Stimulated activated CD4-positive, alpha-beta T cell treated with anti-CD3 and anti-CD28 coated beads, Interleukin-1b, Interleukin-23, amount 100 ng/mL, for 24 hours (primary cell): ENCODE data around the gene PAK6.
A peak's percentile ranks its signal among the peaks of the same experiment; 100 is the strongest.

ENCODE experiments used
- DNase-seq, 4 experiments: peaks; one replicate each; pipeline ENCODE4 v3.0.0-alpha.2; 2020; ENCODE audit warnings: low read depth in 4 of 4, low spot score in 1 of 4

PAK6 gene

GRCh38 chr15:40309344-40309862, 70.5 kb downstream of the PAK6 start:
- DNase-seq, result no peak

GRCh38 chr15:40310001-40310959, 71.4 kb downstream of the PAK6 start:
- peak in 1 of 4 experiments; percentile 45 for DNase-seq

DNA sequence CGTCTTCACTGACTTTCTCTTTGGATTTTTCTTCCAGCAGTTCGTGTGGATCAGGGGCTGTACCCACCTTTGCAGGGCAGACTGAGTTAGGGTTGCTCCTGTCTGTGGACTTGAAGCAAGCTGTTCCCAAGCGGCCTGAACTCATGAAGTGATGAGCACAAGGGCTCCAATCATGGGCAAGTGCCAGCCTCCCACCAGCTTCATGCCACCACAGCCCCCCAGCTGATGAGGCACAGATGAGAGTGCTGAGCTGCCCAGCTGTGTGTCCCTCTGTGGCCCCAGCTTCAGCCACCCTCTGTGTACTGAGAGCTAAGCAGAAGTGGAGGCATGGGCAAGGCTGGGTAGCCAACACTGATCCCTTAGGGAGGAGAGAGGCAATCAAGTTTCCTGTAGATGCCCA, 72.1 kb downstream of the PAK6 start:
- no peak for DNase-seq

DNA sequence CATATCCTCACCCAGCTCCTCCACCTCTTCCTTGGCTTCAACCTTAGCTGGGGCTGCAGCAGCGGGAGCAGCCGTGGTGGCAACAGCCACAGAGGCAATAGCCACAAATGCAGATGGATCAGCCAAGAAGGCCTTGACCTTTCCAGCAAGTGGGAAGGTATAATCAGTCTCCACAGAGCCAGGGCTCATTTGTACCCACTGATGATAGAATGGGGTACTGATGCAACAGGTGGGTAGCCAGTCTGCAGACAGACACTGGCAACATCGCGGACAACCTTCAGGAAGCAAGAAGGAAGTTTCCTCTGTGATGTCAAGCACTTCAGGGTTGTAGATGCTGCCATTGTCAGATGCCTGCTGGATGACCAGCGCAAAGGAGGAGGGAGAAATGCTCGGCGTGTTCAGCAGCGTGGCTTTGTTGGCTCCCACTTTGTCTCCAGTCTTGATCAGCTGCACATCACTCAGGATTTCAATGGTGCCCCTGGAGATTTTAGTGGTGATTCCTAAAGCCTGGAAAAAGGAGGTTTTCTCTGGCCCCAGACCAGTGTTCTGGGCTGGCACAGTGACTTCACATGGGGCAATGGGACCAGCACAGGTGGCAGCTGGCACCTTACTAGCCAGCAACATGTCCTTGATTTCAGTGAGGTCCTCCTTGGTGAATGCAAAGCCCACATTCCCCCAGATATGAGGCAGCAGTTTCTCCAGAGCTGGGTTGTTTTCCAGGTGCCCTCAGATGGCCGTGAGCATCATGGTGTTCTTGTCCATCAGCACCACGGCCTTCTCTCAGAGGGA, 73.7 kb downstream of the PAK6 start:
- no peak for DNase-seq

GRCh38 chr15:40313531-40314398, 74.9 kb downstream of the PAK6 start:
- DNase-seq, result no peak

DNA sequence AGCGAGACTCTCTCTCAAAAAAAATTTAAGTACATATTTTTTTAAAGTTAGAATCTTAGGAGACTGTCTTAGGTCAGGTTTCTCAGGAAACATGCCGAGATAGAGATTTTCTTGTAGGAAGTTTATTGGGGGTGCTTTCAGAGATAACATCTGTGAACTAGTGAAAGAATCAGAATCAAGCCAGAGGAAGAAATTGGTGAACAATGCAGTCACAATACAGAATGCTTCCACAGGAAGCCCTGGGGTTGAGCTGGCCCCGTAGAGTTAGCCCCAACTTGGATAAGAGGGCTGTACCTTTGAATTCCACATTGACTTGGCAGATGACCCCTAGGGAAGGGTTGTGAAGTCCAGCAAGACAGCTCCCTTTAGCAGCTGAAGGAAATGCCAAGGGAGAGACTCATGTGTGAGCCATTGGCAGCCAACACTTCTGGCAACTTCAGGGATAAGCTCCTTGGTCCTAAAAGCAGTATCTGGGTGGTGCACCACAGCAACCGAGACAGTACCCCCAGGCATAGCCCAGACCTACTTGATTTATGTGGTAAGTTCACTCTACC, 75.9 kb downstream of the PAK6 start:
- DNase-seq, result no peak

DNA sequence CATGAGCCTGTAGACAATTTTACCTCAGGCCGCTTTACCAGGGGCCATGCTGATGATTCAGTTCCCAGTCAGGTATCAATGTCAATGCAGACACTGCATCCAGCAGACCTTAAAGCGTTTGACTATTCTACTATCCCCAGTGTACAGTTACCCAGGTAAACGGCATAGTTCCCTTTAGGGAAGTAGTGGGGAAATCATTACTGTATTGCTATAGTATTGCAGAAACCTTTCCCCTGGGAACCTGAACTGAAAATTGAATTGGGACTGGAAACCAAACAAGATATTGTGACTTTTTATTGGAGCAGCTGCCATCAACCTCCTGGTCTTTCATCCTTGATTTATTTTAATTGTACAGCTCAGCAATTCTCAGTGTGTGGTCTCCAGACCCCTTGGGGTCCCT, 78.1 kb downstream of the PAK6 start:
- DNase-seq, result no peak

GRCh38 chr15:40317580-40317979, 78.7 kb downstream of the PAK6 start:
- no peak for DNase-seq

- no peak for DNase-seq
These were observed 81.5 kb downstream of the PAK6 start for GRCh38 chr15:40320409-40320808.

DNA sequence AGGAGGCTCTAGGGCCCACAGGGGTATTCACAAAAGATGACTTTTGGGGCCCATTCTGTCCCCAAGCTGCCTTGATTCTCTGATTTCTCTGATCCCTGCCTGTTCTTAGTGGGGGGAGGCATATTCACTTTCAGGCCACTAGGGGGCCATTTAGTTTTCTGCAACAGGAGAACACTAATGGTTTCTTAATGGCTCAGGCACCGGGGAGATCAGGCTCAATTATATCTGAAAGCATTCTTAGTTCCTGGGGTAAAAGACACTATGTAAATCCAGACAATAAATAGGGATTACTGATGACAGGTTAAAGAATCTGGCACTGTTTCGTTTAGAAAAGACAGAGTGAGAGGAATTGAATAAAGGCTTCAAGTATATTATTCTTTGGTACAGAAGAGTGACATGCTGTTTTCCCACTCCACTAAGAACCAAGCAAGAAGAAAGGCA, 82.1 kb downstream of the PAK6 start:
- peak in 1 of 4 experiments; percentile 28 for DNase-seq

DNA sequence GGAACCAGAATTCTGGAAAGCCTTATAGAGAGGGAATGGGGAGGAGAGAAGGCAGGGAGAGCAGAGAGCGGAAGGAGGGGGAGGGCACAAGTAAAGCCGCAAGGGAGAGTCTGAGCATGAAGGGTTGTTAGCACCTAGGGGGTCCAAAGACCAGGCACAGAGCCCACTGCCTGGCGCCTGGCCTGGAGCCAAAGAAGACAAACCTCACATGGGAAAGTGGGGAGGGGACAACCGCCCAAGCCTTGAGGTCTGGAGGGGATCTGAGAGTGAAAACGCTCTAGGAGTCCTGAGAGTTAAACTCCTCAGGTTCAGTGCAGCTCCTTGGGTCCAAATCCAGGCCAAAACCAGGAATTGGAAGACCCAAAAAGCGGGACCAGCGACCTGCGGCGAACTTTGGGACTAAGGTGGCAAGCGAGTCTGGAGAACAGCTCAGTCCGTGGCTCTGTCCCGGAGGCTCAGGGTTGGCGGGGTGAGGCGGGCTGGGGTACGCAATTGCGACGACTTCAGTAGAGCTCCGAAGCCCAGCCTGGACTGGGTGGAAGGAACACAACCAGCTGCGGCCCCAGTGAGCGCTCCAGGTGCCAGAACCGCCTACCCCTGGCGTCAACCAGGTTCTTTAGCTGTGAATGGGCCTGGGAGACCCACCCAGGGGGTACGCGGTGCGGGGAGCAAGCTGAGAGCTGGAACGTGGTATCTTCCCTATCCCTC, 83.8 kb downstream of the PAK6 start:
- no peak for DNase-seq

GRCh38 chr15:40323239-40323952, 84.5 kb downstream of the PAK6 start, which contains the start of gene INAFM2:
Gene INAFM2, plus strand, starts transcription at chr15:40323692. Its CDS starts 364 bp downstream, at chr15:40324056.
- DNase-seq, result peak; percentile 61 to 87 (median 80)

GRCh38 chr15:40323953-40324937, 85.4 kb downstream of the PAK6 start:
- peak in 1 of 4 experiments; percentile 31 for DNase-seq

DNA sequence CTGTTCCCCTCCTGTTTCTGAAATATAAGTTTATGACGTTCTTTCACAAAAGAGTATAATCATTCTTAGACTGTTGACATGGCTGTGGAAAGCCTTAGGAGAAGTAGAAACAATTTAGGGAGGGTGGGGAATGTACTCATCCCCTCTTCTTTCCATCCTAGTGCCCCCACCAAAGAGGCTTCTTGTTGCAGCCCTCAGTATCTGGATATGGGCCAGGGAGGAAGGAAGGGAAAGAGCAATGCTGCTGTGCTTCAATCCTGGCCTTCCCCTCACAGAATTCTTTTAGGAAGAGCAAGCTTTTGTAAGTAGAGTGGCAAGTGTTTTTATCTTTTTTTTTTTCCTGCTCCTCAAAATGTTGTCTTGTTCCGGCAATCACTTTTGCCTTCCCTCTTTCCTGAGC, 86.3 kb downstream of the PAK6 start:
- no peak for DNase-seq

DNA sequence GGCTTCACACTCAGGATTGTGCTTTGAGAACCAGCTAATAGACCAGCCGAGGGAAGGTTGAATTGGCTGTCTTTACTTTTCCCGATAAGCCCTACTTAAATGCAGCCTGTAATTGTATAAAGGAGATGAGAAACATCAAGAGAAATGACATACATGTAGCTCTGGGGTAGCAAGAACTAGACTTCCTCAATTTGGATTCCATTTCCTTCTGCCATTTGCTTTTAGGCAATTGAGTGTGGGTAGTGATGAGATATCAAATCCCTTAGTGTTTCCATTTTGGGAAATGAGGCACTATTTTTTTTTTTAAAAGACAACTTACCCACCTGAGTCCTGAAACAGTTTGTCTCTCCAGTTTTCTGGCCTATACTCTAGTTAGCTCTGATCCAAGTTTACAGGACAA, 86.8 kb downstream of the PAK6 start:
- DNase-seq, result no peak
